Kidney capillary endothelial cell (primary cell): Measurements from ENCODE around the gene STK32C.
"Not testable (repeated sequence)": the region's sequence is repeated elsewhere in the genome, so short reads cannot be mapped to it uniquely, and the experiment has no call there.

Experiments
- DNase-seq: peaks from one replicate; pipeline ENCODE4 v3.0.0-alpha.2; 2018; ENCODE audit warnings: low spot score

Gene STK32C

DNA sequence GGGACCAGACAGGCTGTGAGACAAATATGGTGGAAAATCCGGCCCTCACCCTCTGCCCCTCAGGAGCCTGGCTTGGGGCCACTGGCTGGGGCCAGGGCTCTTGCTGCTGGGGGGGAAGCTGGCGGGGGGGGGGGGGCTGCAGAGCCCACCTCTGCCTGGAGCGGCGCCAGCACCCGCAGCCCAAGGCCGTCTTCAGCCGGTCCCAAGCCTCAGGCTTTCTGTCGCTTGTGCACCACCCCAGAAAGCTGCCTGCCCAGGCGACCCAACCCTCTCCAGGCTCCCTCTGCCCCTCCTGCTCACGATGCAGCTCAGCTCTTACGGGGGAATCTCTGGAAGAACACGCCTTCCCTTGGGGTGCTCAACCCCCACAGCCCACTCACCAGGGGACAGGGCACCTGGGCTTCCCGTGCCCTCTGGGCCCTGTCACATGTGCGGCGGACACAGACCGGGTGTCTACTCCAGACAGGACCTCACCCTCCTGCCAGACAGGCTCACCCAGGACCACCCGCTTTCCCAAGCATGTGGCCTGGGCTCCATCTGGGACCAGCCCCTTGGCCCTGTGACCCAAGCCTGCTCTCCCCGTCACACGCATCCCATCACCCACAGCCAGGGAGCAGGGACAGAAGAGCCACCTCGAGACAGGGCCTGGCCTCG lies 77.1 kb downstream of the STK32C start:
- no peak for DNase-seq

DNA sequence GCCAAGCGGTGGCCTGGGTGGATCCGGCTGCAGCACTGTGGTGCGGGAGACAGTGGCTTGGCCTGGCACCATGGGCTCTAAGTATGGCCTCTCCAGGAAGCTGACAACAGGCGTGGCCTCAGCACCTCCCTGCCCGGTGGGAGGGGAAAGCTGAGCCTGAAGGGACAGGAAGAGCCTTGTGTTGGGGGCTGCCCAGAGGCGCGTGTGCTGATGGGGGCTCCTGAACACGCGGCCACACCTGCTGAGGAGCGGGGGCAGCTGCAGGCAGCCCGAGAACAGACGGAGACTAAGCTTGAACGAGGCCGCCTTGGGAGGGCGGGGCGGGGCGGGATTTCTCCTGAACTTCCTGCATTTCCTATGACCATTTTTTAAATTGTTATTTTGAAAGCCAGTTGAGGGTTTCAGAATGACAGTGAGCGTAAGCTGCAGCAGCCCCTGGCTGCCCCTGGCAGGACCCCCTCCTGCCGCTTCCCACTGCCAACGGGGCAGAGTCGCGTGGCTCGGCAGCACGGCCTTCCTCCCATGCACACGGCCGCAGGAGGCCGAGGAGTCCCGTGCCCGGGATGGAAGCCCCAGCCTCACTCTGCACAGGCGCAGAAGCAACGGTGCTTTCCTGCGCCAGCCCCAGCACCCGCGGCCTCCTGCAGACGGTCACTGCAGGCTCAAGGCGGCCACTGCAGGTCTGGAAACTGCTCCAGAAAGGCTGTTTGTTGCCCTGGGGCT lies 77.8 kb downstream of the STK32C start:
- DNase-seq: peak; percentile 46

DNA sequence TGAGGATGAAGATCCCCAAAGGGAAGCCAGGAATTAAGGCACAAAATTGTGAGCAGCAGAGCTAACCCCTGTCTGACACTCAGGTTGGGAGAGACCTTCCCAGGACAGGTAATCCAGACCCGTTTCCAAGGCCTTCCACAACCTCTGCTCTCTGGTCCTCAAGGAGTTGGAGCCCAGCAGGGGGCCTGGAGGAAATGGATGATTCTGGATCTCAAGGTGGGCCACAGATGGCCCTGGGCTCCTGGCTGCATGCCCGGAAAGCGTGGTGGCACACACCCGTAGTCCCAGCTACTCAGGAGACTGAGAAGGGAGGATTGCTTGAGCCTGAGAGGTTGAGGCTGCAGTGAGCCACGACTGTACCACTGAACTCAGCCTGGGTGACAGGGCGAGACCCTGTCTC lies 78.7 kb downstream of the STK32C start:
- DNase-seq: no peak

DNA sequence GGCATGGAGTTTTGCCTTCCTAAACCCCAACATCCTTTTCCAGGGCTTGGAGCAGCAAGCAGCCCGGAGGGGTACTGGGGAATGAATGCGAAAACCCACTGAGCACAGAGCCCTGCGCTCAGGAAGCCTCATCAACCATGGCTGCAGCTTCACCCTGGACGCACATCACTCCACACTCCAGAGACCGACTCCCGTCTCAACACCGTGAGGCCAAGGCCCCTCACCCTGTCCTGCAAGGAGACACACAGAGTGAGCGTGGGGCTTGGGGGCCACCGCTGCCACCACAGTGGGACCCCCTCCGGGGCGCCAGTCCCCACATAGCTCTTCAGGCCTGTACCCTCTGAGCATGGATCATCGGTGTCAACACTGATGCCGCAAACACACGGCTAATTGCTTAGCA lies 79.1 kb downstream of the STK32C start:
- no peak for DNase-seq

DNA sequence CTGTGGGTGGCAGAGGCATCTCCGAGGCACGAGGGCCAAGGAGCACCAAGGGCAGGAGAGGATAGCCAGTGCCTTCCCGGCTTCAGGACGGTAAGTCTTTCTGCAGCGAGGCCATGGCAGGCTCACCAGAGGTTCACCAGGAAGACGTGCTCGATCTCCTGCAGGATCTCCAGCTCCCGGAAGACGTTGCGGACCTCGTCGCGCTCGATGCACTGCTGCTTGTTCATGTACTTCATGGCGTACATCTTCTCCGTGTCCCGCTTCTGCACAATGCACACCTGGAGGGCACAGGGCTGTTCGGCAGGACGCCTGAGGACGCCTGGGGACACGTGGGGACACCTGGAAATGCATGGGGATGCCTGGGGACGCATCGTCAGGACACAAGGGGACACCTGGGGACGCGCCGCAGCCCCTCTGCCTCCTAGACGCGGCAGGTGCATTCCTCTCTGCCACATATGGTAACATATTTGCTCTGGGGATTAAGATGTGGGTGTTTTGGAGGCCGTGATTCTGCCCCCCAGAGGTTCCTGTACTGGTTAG lies 79.8 kb downstream of the STK32C start:
- no peak for DNase-seq

DNA sequence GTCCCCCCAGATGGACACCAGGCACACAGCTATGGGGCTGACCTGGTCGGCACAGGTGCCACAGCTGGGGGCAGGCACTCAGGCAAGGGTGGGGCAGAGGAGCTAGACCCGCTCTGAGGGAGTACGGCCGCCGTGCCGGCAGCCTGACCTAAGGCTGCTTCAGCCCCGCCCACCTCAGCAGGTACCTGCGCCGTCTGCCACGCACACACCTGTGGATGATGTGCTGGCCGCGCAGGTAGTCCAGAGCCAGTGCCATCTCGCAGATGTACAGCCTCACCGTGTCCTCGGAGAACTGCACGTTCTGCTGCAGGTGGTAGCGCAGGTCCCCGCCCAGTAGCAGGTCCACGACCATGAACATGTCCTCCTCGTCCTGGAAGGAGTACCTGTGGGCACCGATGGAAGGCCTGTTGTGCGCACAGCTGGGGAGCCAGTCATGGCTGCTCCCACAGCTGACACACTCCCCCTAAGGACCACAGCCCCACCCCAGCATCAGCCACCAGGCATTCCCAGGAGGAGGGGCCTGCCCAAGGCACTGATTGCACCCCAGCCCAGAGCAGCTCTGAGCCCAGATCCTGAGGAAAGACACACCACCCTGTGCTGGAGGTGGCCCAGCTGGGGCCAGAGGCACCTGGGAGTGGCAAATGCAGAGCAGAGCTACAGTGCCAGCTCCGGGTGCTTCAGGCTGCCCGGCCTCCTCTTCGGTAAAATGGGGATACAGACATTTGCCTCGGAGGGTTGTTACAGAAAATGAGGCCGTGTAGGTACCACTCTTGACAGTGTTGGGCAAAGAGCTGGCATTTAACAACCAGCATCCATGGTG lies 81.0 kb downstream of the STK32C start:
- DNase-seq: no peak

DNA sequence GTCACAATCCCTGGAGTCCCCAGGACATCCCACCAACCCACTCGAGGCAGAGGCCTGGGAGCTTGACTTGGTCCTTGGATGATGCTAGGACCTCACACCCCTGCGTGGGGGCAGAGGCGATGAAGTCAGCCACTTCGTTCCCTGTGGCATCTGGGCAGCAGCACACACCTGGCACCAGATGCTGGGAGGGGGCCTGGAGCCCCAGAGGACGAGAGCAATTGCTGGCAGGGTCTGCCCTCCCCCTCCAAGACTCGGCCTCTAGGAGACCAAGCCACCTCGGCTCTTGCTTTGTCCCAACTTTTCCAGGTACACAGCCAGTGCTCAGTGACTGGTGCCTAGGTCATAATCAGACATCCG lies 81.9 kb downstream of the STK32C start:
- DNase-seq: no peak

DNA sequence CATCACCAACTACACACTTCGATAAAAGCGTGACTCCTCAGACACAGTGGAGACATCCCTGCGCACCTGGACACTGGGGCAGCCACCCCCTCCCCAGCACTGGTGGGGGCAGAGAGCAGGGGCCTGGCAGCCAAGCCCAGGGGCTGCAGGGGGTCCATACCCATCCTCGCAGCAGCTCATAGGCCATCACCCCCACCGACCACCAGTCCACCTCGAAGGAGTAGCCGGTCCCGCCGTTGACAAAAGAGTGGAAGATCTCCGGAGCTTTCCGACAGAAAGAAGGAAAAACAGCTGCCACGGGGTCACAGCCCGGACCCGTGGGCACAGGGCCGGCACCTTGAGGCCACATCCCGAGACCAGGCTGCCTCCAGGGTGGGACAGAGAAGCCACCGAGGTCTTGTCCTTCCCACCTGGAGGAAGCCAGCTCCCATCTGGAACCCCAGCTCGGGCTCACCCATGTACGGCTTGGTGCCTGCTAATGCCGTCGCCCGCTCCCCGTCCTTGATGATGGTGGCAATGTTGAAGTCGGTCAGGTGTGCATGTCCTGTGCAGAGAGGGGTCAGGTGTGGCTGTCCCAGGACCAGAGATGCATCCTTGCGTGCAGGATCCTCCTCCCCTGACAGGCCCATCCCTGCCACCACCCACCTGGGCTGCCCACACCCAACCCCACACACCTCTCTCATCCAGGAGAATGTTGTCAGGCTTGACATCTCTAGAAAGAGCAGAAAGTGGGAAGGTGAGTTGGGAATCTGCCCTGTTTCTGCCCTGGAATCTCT lies 82.5 kb downstream of the STK32C start:
- no peak for DNase-seq

DNA sequence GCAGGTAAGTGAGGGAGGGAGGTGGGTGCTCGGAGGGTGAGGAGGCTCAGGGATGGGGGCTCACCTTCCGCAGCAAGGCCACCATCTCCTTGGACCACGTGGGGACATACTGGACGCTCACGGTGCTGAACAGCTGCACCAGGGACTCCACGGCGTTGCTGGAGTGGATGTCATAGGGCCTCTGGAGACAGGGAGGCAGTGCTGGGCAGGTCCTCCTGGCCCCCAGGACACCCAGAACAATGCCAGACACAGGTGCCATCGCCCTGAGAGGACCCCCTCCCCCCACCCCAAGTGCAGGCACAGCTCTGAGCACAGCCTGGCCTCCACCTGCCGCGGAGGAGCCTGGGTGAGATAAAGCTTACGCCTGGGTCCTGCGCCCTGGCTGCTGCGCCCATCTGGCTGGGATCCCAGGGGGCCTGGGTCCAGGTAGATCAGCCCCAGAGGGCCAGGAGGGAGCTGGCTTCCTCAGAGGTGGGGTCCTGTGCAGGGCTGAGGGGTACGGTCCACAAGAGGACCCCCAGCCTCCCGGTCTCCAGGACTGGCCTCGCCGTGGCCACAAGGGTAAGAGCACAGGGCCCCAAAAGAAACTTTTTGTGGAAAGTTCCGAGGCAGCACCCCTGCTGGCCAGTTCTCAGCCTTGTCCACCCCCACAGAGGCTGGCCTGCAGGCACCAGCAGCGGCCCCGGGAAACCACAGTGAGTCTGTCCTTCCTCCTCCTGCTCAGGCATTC lies 83.2 kb downstream of the STK32C start:
- DNase-seq: no peak

DNA sequence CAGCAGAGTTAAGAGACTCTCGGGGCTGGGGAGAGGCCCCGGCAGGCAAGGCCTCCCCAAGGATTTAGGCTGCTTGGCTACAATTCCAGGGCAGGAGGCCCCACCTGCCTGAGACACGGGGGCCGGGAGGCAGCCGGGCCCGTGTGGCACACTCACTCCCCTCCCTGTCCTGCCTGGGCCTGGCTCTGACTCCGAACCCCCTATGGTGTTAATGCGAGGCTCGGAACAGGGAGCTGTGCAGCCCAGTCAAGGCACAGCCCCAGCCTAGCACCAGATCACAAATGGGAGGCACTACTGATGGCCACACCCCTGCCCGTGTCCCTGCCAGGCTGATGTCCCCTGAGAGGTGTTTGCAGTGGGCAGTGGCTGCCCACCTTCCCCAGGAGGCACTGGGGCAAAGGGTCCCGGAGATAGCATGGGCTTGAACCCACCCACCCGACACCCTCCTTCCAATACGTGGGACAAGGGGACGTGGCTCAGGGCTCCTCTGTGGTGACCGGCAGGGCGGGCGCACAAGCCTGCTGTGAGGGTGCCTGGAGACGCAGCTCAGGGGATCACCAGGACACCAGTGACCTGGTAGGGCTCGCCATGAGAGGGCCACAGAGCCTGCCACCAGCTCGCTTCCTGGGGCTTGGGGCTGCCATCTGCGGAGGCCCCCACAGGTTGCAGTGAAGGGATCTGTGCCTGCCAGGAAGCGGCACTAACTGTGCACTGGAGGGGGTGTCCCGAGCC lies 84.0 kb downstream of the STK32C start:
- DNase-seq: no peak

DNA sequence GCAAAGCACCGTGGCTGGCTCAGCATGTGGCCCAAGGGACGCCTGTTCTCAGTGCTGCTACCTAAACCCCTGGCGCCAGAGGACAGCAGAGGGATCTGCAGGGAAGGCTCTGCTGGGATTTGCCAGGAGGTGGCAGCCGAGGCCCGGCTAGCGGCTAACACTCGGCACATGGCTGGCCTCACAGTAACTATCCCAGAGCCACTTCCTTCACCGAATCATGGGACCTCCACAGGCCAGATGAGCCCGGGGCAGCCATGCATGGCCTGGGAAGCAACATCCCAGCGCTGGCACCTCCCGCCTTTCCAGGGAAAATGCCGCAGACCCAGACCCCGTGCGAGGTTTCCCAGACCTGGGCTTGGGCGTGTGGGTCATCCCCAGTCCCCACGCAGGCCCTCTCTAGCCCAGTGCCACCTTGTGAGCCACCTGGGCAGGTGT lies 84.6 kb downstream of the STK32C start:
- peak; percentile 74 for DNase-seq

DNA sequence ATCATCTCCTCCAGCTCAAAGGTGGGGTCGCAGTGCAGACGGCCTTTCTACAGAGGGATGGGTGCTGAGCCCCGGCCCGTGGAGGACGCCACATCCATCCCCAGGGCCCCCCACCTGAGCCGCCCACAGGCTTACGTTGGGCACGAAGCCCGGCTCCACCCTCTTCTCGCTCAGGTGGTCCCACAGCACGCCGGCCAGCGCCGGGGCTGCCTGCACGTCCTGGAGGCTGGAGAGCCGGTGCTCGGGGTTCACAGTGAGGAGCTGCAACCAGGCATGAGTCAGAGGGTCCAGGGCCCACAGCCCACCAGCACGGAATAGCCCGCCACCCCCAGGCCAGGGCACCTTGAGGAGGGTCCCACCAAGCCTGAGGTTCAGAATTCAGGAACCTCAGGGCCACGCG lies 85.0 kb downstream of the STK32C start:
- no peak for DNase-seq

DNA sequence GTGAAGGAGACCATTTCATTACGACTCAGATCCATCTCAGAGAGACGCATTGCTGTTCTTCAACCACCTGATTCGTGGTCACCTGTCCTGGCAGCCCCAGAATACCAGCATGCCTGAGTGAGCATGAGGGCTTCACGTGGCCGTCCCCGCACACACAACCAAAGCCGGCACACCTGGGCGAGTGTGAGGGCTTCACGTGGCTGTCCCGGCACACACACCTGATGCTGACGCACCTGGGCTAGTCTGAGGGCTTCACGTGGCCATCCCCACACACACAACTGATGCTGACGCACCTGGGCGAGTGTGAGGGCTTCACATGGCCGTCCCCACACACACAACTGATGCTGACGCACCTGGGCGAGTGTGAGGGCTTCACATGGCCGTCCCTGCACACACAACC lies 86.8 kb downstream of the STK32C start:
- not testable (repeated sequence) for DNase-seq

DNA sequence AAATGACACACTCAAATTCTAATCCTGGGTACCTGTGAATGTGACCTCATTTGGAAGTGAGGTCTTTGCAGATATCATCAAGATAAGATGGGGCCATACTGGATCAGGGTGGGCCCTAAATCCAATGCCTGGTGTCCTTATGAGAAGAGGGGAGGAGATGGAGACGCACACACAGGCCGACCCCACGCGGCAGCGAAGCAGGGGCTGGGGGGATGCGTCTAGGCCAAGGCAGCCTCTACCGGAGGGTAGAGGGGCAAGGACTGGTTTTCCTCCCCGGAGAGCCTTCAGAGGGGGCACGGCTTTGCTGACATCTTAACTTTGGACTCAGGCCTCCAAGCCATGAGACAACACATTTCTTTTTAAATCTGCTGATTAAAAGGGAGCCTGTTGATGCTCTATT lies 87.7 kb downstream of the STK32C start:
- no peak for DNase-seq

DNA sequence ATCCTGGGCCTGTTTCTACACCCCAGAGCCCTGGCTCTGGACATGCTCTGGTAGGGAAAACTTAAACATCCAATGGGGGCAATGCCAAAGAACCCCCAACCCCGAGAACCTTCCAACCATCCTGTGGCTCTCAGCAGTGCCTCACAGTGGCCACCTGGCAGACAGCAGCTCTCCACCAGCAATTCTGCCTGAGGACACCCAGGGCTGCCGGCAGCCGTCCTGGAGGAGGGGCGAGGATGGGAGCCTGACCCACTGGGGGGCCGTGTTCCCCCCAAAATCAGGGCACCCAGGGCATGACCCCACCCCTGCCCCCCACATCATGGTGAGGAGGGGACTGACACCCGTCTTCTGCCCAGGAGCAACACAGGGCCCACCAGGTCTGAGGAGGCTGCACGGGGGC lies 88.3 kb downstream of the STK32C start:
- DNase-seq: no peak

DNA sequence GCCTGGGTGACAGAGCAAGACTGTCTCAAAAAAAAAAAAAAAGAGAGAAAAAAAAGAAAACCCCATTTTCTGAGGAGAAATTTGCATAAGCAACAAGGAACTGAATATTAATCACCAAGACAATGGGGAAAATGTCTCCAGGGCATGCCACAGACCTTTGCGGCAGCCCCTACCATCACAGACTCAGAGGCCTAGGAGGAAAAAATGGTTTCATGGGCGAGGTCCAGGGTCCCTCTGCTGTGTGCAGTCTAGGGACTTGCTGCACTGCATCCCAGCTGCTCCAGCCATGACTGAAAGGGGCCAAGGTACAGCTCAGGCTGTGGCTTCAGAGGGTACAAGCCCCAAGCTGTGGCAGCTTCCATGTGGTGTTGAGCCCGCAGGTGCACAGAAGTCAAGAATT lies 91.3 kb downstream of the STK32C start:
- not testable (repeated sequence) for DNase-seq

DNA sequence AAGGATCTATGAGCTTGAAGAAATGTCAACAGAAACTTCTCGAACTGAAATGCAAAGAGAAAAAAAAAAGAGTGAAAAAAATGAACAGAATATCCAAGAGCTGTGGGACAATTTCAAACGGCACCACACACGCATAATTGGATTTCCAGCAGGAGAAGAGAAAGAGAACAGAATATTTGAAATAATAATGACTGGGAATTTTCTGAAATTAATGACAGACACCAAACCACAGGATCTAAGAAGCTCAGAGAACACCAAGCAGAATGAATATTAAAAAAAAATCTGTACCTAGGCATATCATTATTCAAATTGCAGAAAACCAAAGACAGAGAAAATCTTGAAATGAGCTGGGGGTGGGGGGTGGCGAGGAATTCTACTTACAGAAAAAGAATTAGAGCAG lies 93.8 kb downstream of the STK32C start:
- no peak for DNase-seq

DNA sequence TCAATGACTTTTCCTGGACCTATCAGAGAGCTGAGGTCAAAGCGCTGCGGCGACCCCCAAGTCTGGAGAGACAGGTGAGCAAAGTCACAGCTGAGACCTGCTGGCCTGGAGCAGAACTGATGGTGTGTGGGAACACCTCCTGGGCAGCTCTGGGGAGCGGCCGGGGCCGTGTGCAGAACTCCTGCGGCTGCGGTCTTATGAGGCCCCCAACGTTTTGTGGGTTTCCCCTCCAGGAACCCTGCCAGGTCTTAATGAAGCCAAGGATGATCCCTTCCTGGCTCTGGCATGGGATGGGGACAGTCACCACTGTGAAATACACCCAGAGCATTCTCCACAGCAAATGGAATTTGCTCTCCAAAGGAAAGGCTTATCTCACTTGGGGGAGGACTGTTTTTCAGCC lies 94.9 kb downstream of the STK32C start:
- no peak for DNase-seq

DNA sequence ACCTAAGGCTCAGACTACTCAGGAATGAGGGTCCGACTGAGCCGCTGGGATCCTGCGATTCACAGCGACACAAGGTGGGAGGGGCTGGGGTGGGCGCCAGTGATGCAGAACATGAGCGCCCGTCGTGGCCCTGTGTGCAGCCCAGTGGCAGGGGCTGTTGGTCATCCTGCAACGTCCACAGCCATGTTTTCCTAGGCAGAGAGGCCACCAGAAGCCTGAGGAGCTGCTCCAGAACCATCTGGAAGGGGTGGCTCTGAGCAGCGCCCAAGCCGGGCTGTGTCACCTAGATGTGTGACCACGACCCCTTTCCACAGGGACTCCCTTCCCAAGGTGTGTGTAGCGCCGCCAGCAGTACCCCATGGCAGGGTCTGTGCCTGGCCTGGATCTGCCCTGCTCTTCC lies 96.5 kb downstream of the STK32C start:
- DNase-seq: no peak

DNA sequence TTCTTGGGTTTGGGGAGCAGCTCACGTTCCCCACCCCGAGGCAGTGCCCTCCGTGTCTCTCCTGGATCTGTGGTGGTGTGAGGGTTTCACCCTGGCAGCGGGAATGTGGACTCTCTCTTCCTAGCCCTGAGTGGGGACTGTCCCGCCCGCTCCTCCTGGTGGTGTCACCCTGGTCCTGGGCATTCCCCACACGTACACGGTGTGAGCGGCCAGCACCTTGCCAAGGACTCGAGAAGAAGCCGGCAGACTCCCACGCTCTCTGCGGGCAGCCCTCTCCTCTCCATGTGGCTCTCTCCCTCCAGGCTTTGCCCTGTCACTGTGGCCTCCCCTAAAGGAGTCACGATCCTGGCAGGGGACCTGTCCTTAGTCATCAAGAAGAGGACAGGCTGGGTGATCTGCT lies 97.0 kb downstream of the STK32C start:
- no peak for DNase-seq
